ENCODE results near the gene FAM89A. TPM values are rescaled to one million over a fixed set of nuclear protein-coding genes. Genes with fewer than 3 reads are reported as not detected.

FAM89A gene
- polyA plus RNA-seq, 1 of the 3 experiments (the other 2 are of a cell fraction): 2.7 TPM

GRCh38 chr1:230975636-230976035, 64.4 kb downstream of the FAM89A start:
- TF ChIP-seq, protein P1, sequence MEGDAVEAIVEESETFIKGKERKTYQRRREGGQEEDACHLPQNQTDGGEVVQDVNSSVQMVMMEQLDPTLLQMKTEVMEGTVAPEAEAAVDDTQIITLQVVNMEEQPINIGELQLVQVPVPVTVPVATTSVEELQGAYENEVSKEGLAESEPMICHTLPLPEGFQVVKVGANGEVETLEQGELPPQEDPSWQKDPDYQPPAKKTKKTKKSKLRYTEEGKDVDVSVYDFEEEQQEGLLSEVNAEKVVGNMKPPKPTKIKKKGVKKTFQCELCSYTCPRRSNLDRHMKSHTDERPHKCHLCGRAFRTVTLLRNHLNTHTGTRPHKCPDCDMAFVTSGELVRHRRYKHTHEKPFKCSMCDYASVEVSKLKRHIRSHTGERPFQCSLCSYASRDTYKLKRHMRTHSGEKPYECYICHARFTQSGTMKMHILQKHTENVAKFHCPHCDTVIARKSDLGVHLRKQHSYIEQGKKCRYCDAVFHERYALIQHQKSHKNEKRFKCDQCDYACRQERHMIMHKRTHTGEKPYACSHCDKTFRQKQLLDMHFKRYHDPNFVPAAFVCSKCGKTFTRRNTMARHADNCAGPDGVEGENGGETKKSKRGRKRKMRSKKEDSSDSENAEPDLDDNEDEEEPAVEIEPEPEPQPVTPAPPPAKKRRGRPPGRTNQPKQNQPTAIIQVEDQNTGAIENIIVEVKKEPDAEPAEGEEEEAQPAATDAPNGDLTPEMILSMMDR (IDR thresholded peaks at IDR 0.05): no peak
- TF ChIP-seq FOXJ3 (CRISPR knock-in tag; IDR thresholded peaks at IDR 0.05) (no peak), ZBTB33 (IDR thresholded peaks at IDR 0.05; ENCODE audit: borderline replicate concordance, low read depth) (no peak), FOSL2 (IDR thresholded peaks at IDR 0.05; ENCODE audit: borderline replicate concordance, low read depth) (no peak), TAF1 (IDR thresholded peaks at IDR 0.05; ENCODE audit: borderline replicate concordance, low read depth, low read length) (no peak), EP300 (IDR thresholded peaks at IDR 0.05; ENCODE audit: borderline replicate concordance in 1 of 2, low read depth in 1 of 2, low read length in 1 of 2) (no peak), GABPA (IDR thresholded peaks at IDR 0.05; ENCODE audit: low read depth) (no peak), TCF12 (IDR thresholded peaks at IDR 0.05) (no peak), EZH2phosphoT487 (IDR thresholded peaks at IDR 0.05; ENCODE audit: borderline replicate concordance, low read depth) (no peak), POLR2AphosphoS5 (IDR thresholded peaks at IDR 0.05; ENCODE audit: low read depth, low read length) (no peak), FOXM1 (IDR thresholded peaks at IDR 0.05; ENCODE audit: low read depth) (no peak), RAD21 (IDR thresholded peaks at IDR 0.05; ENCODE audit: low read length) (no peak)
- TF ChIP-seq, protein P2, sequence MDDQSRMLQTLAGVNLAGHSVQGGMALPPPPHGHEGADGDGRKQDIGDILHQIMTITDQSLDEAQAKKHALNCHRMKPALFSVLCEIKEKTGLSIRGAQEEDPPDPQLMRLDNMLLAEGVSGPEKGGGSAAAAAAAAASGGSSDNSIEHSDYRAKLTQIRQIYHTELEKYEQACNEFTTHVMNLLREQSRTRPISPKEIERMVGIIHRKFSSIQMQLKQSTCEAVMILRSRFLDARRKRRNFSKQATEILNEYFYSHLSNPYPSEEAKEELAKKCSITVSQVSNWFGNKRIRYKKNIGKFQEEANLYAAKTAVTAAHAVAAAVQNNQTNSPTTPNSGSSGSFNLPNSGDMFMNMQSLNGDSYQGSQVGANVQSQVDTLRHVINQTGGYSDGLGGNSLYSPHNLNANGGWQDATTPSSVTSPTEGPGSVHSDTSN (IDR thresholded peaks at IDR 0.05): no peak
- TF ChIP-seq, protein P3, sequence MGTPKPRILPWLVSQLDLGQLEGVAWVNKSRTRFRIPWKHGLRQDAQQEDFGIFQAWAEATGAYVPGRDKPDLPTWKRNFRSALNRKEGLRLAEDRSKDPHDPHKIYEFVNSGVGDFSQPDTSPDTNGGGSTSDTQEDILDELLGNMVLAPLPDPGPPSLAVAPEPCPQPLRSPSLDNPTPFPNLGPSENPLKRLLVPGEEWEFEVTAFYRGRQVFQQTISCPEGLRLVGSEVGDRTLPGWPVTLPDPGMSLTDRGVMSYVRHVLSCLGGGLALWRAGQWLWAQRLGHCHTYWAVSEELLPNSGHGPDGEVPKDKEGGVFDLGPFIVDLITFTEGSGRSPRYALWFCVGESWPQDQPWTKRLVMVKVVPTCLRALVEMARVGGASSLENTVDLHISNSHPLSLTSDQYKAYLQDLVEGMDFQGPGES (IDR thresholded peaks at IDR 0.05; ENCODE audit: low read depth, low read length): no peak

More at GRCh38 chr1:230975636-230976035, 64.4 kb downstream of the FAM89A start:
- no peaks in the 10 kb centered on the region for H3K9me3 ChIP-seq
- no peak overlapping the region for H2AFZ ChIP-seq (ENCODE audit: low read depth)
- 81% methylated on average over 1 of the region's 3 CpGs for WGBS (ENCODE audit: low lambda C conversion rate)
- H3K27me3 ChIP-seq (ENCODE audit: insufficient read depth): no peaks in the 10 kb centered on the region
- peaks cover 0 to 13% of the 10 kb centered on the region in 2 experiments; a peak in 2 of 4 replicates for H3K4me1 ChIP-seq (ENCODE audit: control insufficient read depth in 1 of 2, insufficient read depth in 2 of 2, low read depth in 1 of 2, low read length in 1 of 2)
- ChIA-PET POLR2A (no interaction called here), CTCF (interaction anchor here (1.4 kb wide), 1 partner anchor 231 kb away, joined by 3 read pairs; no protein-coding TSS in a partner anchor)
- H3K36me3 ChIP-seq (replicated peaks in 1 of 2; ENCODE audit: control insufficient read depth in 1 of 2, insufficient read depth in 2 of 2, low read length in 1 of 2): peaks cover 6% of the 10 kb centered on the region in 2 experiments
- no peaks in the 10 kb centered on the region for H3K9me2 ChIP-seq
- no peak overlapping the region for H3K4me3 ChIP-seq (ENCODE audit: low read depth in 2 of 2, low read length in 1 of 2)
- H3K27ac ChIP-seq (ENCODE audit: low read depth in 2 of 2, low read length in 1 of 2): no peak overlapping the region
- peaks cover 5% of the 10 kb centered on the region for H3F3A ChIP-seq (replicated peaks; ENCODE audit: insufficient read depth)
- no peak for DNase-seq
- no peaks in the 10 kb centered on the region for H4K20me1 ChIP-seq (ENCODE audit: insufficient read depth)
- no peak overlapping the region for H3K9ac ChIP-seq
- no peak overlapping the region for H3K4me2 ChIP-seq
- peaks cover 36% of the 10 kb centered on the region for H3K79me2 ChIP-seq (ENCODE audit: insufficient read depth)
